HG02623 (cell line): ENCODE data around the gene C13orf46.

ENCODE experiments used
- ATAC-seq: cut with Tn5 transposase; IDR thresholded peaks from one replicate; pipeline ENCODE4 v1.9.1; 2021; ENCODE audit warnings: moderate library complexity; ENCODE audit not compliant: unreplicated experiment

Gene C13orf46

DNA sequence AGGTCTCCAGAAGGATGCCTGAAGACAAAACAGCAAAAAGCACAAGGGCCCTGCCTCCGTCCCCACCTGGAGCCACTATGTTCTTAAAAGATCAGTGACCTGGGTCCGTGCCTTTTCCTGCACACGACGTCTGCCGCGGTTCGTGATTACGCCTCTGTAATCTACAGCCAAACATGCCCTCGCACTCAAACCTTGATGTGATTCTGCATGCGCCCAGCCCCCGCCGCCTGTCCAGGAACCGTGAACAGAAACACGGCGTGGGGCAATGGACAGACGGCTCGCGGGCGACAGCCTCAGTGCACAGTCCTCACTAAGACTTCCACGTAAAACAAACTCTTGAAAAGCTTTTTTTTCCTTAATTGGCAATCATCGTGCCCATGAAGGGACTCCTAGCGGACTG lies 15.5 kb downstream of the C13orf46 start:
- no peak for ATAC-seq

GRCh38 chr13:113956571-113956970 lies 17.3 kb downstream of the C13orf46 start:
- no peak for ATAC-seq

DNA sequence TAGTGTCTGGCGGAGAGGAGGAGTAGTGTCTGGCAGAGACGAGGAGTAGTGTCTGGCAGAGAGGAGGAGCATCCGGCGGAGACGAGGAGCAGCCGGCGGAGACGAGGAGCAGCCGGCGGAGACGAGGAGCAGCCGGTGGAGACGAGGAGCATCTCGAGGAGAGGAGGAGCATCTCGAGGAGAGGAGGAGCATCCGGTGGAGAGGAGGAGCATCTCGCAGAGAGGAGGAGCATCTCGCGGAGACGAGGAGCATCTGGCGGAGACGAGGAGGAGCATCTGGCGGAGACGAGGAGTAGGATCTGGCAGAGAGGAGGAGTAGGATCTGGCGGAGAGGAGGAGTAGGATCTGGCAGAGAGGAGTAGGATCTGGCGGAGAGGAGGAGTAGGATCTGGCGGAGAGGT lies 18.2 kb downstream of the C13orf46 start:
- ATAC-seq, result no peak

DNA sequence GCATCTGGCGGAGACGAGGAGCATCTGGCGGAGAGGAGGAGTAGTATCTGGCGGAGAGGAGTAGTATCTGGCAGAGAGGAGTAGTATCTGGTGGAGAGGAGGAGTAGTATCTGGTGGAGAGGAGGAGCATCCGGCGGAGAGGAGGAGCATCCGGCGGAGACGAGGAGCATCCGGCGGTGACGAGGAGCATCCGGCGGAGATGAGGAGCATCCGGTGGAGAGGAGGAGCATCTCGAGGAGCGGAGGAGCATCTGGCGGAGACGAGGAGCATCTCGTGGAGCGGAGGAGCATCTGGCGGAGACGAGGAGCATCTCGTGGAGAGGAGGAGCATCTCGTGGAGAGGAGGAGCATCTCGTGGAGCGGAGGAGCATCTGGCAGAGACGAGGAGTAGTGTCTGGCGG lies 18.6 kb downstream of the C13orf46 start:
- ATAC-seq, result no peak

DNA sequence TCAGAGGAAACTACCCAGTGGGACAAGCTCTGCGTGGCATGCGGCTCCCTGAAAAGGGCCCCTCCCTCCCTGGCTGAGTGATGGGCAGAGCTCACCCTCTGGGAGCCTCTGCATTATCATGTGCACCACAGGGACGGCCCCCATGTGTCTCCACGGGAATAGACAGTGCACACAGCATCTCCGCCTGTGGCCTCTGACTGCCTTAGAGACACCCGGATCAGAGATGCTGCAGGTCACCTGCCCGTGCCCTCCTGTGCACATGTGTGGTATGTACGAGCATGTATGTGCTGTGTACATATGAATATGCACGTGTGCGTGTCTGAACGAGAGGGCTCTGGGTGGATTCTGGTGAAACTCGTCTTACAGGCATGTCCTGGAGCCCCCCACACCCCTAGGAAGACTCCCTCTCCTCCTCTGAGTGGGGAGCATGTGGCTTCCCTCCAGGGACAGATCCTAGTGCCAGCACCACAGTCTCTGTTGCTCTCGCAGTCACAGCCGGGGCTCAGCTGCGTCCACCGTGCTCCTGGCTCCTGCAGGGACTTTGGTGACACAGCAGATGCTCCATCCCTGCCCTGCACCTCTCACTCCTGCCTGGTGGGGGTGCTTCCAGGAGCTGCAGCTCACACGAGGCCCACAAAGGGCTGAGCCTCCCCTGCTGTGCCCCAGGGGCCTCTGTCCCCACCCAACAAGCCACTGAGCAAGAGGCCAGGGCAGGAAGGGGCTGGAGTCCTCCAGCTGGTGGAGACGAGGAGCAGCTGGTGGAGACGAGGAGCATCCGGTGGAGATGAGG lies 19.6 kb downstream of the C13orf46 start:
- ATAC-seq, result no peak

DNA sequence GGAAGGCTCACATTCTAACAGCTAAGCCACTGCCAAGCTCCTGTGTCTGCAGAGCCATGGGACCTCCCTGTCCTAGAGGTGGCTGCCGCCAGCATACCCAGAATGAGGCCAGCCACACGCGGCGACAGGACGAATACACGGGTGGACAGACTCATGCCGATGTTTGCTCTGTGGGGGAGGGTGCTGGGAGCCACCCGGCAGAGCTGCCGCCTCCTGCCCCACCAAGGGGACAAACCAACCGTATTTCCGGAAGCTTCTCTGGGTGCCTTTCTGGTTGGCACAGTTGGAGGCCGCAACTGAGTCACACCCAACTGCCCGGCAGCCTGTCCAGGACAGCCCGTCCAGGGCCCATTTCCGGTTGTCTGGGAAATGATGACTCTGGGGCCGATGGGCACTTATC lies 20.3 kb downstream of the C13orf46 start:
- no peak for ATAC-seq

DNA sequence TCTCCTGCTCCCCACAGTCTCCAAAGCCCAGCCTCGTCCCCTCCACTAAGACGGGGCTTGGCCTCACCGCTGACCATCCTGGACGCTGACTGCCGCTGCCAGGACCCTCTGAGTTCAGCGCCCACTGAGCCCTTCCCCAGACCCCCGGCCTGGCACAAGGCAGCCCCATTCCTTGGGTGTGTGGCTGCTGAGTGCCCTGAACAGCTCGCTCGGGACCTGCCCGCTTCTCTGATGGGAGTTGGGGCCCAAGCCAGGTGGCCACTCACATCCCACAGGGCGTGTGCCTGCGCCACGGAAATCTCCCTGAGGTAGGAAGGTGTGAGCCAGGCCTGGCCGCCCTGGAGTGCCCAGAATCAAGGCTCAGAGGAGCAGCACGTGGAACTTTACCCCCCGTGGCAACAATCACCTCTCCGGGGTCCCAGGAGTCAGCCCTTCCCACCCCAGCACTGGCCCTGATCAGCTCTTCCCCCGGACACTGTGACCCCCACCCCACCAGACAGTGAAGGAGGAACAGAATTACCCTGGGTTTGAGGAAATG lies 20.8 kb downstream of the C13orf46 start:
- ATAC-seq, result no peak

- no peak for ATAC-seq
Measured at GRCh38 chr13:113952151-113952982, 21.5 kb downstream of the C13orf46 start.

- ATAC-seq, result peak; percentile 82
Measured at GRCh38 chr13:113951246-113951999, 22.5 kb downstream of the C13orf46 start.

DNA sequence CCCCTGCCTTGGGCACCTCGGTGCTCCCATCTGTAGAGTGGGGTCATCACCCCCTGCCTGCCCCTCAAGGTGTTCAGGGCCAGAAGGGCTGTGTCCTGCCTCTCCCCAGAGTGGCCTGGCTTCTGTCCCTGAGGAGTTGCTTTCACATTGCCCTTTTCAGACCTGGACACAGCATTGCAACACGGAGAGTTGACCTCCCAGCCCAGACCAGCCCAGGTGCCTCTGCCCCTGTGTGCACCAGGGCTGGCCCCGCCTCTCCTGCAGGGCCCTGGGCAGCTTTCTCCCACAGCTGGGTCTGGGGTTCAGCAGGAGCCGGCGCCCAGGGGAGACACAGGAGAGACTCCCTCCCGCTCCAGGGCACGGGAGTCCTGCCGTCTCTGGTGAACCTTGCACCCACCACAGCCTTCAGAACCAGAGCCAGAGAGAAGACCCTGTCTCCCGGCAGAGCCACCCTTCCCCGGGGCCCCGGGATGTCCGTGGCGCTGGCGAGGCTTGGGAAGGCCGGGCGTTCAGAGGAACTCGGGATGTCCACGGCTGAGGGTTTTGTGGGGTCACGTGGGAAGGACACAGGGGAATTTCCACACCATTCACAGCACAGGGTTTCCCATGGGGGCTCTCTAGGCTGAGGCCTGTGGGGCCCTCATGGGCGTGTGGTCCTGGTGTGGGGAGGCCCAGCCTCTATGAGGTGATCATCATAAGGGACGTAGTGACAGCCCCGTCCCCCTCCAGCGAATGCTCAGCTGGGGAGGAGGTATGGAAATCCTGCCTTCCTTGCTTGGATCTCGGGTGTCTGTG lies 23.2 kb downstream of the C13orf46 start:
- no peak for ATAC-seq

DNA sequence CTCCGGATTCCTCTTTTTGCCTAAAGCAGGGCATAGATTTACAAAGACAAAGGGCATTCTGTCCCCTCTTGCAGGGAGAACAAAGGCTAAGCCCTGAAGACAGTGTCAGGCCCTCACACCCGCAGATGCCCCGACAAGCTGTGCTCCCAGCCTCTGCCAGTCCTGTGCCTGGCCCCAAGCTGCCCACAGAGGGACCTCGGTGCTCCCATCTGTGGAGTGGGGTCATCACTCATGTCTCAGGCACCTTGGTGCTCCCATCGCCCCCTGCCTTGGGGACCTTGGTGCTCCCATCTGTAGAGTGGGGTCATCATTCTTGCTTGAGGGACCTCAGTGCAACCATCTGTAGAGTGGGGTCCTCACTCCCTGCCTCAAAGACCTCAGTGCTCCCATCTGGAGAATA lies 24.3 kb downstream of the C13orf46 start:
- no peak for ATAC-seq

DNA sequence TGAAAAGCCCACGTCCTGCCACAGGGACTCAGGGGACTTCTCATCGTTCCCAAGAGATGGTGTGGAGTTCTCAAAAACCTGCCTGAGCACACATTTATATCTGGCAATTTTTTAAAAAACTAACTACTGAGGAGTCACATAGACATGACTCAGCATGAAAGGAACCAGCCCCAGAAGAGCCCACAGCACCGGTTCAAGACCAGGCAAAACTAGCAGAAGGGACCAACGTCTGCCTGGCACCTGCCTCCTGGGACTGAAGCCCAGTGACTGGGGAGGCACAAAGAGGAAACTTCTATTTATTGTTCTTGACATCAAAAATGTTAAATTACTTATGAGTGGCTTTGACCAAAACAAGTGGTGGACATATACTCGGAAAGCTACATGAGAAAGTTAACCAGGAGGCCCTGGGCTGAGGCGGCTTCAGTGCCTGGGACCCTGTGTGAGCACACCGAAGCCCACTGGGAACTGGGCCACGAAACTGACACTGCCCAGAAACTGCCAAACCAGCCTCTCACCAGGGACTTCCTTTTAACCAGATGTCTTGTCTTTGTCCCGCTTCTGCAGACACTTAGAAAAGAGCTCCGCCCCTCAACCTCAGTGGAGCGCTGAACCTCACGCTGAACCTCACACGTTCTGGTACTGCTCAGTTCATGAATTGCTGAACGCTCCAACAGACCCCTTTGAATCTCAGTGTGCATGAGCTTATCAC lies 25.7 kb downstream of the C13orf46 start:
- ATAC-seq, result no peak

GRCh38 chr13:113947311-113948033 lies 26.4 kb downstream of the C13orf46 start:
- ATAC-seq, result no peak

GRCh38 chr13:113946409-113947181 lies 27.3 kb downstream of the C13orf46 start:
- no peak for ATAC-seq

DNA sequence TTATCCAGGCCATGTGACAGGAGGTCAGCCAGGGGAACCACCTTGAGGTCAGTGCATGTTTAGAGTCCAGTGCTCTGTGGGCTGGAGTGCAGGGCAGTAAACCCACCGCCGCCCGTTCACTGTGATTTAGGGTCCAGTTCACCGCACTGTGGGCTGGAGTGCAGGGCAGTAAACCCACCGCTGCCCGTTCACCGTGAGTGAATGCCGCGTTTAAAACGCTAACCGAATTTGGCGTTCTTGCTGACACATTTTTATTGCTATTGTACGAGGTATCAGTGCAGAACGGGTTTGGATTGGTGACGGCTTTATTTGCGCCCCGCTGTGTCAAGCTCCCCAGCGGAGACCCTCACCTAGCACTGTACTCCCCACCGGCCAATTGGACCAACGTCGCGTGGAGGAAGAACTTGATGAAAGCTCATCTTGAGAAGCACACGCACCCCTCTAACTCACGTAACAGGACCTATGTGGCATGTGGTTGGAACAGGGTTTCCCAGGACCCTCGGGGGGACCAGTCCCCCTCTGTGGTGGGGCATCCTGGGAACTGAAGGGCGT lies 27.9 kb downstream of the C13orf46 start:
- no peak for ATAC-seq

GRCh38 chr13:113943821-113944565 lies 29.9 kb downstream of the C13orf46 start:
- ATAC-seq, result no peak

DNA sequence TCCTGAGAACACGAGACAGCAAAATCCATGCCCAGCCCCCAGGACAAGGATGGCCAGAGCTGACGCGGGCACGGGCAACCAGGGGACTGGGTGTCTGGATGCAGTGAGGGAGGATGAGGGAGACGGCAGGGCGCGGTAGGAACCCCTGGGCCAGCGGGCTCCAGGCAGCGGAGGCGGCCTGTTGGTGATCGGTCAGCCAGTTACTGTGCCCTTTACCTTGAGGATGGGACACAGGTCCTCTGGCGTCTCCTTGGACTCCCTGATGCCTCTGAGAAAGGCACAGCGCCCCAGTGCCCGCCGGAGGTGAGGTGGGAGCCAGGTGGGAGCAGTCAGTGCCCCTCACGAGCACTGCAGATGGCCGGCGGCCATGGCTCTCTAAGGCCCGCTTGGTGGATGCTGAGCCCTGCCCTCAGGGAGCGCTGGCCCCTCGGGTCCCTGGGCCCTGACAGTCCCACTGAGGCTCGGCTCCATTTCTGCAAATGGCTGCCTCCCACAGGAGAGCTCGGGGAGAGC lies 31.2 kb downstream of the C13orf46 start:
- no peak for ATAC-seq
